ENCODE measurements around the gene HYAL3.

HYAL3 gene

DNA sequence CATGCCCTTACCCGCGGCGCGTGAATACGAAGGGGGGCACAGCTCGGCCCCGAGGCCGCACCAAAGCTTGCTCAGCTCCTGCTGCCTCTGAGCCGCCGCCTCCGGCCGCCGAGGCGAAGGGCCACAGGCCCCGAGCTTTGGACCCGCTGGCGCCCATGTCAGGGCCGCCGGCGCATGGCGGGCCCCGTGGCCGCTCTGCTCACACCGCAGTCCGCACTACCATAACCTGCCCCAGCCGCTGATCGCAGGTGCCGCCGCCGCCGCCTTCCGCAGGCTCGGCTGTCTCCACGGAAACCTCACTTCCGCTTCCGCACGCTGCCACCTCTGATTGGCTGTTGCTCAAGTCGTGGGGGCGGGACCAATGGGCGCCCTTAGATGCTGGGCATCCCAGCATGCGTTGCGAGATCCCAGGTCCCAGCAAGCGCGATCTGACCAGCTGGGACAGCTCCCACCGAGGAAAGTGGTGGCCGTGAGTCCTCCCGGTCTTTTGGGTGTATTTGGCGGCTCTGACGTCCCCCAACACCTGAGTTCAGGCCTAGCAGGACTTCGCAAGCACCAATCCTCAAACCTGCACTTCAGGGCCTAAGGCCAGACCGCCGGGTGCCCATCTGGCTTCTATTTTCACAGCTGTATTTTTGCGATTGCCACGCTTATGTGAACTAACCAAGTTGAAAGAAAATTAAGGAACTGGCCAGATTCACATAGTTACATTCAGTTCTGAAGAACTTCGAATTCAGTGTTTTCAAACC is 28.9 kb upstream of the HYAL3 start, which contains the start of gene TUSC2:
TUSC2 (minus strand) TSS at position 281 of the 749 bp plus-strand sequence; CDS start at position 157, 124 bp downstream.
- DNase-seq: peak; percentile 42

DNA sequence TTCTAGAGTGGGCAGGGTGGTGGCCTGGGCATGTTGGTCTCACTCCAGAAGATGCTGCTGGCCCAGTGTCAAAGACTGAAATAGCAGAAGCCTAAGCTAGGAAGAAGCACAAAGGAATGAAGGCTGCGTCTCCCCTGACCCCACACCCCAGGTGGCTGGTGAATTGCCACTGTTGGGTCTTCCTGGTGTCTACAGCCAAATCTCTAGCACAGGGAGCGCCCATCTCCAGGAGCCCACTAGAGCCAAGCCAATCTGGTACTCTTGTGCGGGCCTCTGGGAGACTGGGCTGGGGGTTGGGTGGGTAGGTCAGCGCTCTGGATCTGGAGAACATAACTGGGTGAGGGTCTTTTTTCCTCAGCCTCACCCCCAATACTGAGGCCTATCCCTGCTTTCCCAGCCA is 27.9 kb upstream of the HYAL3 start:
- DNase-seq: no peak

DNA sequence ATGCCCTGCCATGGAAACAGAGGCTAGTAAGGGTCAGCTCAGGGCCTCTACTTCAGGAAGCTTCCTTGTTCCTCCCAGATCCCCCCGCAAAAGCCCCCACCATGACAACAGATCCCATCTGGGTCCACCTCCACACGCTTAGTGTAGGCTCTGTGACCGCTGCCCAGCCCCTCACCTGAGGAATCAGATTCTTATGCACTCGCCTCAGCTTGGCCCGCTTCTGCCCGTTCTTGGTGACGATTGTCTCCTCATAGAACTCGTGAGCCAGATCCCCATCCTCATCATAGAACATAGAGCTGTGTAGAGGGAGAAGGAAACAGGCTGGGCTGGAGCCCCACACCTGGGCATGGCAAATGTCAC is 27.0 kb upstream of the HYAL3 start:
- no peak for DNase-seq

DNA sequence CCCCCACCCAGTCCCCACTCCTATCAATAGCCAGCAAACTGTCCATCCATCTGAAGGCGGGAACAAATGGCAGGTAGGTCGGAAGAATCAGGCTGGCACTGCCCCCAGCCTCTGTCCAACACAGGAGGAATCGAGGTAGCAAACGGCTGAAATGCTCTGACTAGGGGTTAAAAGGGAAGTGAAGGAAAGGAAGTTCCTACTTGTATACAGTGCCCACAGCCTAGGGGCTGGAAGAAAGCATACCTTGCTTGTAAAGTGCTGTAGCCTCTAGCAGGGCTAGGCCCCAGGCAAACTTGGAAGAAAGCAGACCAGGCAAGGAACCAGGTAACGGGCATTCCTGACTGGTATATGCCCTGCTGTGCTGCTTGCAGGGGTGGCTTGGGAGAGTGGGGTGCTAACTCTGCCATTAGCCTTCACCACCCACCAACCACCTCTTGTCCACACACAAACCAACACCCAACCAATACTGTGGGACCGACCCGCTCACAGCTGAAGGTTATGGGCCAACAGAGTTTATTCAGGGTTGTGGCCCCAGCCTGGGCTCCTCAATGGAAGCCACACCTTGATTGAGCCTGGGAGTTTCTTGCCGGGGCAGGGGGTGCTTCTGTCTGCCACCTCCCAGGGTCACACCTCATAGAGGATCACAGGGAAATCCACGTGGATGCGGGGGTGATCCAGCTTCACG is 26.4 kb upstream of the HYAL3 start:
- DNase-seq: no peak

DNA sequence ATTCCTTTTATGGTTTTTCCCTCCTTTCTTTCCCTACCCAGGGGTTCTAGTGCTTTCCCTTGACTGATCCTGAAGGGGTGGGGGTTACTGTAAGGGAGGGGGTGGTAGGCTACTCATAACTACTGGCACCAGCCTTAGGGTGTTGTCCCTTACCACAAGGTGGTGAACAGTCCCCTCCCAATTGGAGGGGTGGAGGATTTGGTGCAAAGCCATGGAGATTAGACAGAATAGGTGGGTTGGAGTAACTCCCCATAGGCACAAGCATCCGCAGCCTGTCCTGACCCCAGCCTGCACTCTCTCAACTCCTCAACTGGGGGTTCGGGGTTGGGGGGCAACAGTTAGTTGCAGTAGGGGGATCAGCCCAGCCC is 25.9 kb upstream of the HYAL3 start:
- no peak for DNase-seq

DNA sequence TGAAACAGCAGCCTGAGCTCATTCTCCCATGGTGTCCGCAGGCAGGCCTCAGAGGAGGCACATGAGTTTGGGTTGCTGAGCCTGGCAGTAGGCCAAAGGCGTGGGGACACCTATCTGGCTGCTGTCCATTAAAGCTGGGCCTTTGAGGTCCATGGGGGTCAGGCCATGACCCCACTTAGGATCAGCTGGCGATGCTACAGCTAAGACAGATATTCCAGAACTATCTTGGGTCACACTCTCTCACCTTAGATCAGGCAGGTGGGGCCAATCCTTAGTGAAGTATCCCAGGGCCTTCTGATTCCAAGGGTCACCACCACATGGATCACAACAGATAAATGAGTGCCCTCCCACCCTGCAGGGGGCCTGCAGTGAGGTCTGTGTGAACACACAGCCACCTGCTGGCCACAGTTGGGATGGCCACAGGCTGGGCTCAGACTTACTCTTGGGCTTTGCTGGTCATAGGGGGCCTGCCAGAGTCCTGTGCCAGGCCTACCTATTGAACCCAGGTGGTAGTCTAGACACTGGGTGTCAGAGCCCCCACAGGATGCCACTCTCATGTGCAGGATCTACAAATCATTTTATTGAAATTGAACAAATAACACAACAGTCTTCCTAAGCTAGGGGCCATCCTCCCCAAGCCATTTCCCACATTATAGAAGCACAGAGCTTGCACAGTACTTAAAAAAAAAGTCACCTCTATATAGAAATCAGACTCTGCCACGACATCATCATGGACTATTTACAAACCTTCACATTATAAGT is 25.3 kb upstream of the HYAL3 start:
- DNase-seq: no peak

GRCh38 chr3:50323614-50324199 is 24.5 kb upstream of the HYAL3 start:
- no peak for DNase-seq

- no peak for DNase-seq
These were observed 23.9 kb upstream of the HYAL3 start for GRCh38 chr3:50323092-50323600.

DNA sequence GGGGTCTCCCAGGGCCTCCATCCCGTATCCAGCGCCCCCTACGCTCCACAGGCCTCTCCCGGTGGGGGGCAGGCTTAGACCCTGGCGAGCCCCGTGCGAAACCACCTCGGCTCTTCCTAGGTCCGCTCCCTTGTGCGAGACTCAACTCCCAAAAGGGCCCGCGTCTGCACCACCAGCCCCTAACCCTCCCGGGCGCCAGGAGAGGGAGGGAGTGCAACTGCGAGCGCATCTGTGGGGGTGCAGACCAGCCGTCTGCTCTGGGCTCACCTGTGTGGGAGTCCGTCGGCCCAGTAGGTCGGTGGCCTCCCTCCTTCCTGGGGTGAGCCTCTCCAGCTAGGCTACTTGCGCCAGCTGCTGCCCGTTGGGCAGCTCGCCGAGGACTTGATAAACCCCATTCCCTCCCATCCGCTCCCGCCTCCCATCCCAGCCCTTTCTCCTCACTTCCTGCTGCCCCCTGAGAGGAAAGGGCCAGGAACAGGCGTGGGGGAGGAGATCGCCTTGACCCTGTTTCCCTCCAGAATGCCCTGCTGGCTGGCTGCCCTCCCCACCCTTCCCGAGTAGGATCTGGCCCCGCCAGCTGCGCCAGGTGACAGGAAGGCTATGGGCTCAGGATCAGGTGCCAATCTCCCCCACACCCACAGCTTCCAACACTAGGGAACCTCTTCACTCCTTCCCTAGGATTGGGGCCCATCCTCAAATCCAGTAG is 23.3 kb upstream of the HYAL3 start, which contains the start of gene HYAL2:
HYAL2 (minus strand) TSS at position 360 of the 706 bp plus-strand sequence. CDS start 2,256 bp downstream, outside the sequence.
- DNase-seq: no peak

DNA sequence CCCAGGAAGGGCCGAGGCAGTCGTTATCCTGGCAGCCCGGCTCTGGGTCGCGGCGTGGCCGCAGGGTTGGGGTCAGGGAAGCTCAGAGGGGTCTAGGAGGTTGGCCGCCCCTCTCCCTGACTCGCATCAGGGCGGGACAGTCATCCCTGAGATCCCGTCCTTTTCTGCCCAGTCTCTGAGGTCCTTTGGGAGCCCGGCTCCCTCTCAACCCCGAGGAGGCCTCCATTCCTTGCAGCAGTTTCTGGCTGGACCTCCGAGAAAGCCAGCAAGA is 22.8 kb upstream of the HYAL3 start:
- no peak for DNase-seq

- peak; percentile 34 for DNase-seq
These were observed 22.3 kb upstream of the HYAL3 start for GRCh38 chr3:50321336-50322114.

DNA sequence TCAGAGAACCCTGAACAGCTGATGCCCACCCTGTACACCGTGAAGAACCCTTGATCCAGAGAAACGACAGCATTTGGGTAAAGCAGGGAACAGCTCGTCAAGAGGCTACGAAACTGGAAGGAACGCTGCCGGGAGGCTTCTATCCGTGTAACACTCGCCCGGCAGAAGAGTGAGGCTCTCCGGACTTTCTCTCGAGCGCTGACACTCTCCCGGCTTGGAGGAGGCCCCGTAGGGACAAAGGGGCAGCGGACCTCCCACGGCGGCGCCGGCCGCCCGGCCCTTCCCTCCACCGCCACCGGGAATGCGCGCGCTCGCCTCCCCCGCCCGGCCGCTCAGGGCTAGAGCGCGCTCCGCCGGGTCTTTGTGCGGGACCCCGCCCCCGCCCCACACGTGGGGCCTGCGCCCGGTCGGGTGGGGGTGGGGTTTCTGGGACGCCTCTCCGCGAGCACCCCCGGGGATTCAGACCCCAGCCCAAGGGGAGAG is 21.7 kb upstream of the HYAL3 start:
- no peak for DNase-seq

DNA sequence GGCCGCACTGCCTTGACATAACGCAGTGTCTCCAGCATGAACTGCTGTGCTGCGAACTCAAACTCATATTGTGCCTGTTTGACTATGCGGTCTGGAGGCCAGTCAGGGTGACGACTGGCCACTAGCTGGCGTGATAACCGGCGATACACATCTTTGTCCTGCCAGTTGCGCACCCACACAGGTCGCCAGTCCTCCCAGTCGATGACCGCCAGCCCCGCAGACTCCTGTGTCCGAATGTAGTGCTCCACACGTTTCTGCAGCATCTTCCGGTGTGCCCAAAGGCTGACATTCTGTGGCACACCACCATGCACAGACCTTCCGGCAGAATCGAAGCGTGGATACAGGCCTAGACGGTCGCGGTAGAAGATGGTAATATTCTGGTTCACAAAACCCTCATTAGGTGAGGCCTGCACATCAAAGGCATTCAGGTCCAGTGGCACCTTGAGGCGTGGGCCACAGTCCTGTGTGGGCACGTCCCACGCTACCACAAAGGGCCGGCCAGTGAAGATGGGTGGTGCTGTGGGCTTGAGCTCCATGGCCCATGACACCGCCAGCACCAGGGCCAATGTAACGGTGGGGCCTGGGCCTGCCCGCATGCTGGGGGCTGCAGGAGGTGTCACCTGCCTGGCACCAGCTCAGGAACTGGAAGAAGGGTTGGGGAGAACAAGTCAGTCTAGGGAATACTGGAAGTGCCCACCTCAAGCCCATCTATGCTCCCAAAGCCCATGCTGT is 20.9 kb upstream of the HYAL3 start:
- no peak for DNase-seq

DNA sequence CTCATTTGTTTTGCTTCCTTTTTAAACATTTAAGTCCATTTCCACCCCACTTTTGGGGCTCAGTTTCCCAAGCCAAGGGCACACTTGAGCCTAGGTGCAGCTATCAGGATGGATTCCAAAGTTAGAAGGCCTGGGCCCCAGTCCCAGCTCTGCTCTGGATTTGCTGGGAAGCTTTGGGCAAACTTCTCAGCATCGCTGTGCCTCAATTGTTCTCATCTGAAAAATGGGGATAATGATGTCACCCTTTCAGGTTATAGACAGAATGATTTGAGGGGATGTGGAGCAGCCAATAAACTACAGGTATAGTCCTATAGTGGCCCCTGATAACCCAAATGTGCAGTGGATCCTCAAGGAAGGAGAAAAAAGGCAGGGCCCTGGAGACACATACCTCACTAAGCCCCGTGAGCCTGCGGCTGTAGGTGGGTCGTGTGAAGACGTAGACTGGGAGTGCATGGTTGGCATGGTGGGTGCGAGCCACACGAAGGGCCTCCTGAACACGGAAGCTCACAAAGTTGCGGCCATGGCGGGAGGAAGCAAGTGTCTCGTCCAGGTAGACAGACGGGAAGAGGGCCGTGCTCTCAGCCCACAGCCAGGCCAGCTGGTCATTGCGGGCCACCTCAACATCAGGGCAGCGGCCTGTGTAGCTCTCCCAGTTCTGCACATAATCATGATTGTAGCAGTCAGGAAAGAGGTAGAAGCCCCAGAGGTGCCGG is 20.1 kb upstream of the HYAL3 start:
- no peak for DNase-seq

- no peak for DNase-seq
These were observed 19.4 kb upstream of the HYAL3 start for GRCh38 chr3:50318615-50319014.

DNA sequence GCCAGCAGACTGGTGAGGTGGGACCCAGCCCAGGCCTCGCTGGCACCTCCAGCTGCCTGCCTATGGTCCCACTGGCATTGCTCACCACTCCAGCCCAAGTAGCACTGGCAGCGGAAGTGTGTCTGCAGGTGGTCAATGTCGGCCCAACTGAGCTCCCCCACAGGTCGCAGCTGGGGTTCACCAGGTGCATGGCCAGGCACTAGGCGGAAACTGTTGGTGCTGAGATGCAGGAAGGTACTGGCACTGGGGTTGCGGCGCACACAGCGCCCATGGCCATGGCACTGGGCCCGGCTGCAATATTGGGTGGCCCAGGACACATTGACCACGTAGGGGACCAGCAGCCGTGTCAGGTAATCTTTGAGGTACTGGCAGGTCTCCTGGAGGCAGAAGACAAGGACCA is 19.0 kb upstream of the HYAL3 start:
- DNase-seq: no peak

GRCh38 chr3:50317300-50317699 is 18.1 kb upstream of the HYAL3 start:
- no peak for DNase-seq

DNA sequence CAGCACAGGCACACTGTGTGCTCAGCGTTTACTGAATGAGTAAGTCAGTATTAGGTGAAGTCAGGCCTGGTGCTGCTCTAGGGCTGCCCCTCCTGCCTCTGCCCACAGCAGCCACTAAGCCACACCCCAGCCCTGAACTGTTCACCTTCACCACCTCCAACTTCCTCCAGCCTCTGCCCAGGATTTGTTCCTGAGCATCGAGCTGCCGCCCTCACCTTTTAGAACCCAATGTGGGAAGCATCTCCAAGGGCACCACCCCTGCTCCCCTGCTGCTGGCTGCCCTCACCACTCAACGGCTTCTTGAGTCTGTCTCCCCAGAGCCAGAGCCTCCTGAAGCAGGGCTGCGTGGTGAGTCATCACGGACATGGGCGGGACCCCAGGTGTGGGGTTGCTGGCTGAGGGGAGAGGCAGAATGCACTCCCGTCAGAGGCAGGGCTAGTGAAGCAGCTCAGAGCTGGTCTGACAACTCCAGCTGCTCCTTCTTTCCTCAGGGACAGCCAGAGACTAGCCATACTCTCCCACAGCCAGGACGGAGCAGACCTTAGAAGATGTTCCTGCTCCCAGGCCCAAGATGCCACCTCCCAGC is 17.5 kb upstream of the HYAL3 start:
- no peak for DNase-seq

DNA sequence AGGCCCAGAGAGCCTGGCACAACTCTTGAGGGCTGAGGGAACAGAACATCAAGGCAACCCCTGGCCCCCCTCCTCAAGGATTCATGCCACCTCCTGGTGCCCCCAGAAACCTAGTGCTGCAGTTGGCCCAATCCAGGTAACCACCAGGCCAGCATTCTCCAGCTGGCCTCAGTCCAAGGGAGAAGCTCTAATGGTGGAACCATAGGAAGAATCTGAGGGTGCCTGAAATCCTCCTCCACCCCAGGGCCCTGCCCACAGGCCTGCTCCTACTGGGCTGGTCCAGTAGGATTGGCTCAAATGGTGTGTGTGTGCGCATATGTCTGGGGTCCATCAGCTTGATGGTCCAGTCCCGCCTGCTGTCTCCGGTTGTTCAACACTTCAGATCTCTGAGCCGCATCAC is 15.6 kb upstream of the HYAL3 start:
- no peak for DNase-seq

DNA sequence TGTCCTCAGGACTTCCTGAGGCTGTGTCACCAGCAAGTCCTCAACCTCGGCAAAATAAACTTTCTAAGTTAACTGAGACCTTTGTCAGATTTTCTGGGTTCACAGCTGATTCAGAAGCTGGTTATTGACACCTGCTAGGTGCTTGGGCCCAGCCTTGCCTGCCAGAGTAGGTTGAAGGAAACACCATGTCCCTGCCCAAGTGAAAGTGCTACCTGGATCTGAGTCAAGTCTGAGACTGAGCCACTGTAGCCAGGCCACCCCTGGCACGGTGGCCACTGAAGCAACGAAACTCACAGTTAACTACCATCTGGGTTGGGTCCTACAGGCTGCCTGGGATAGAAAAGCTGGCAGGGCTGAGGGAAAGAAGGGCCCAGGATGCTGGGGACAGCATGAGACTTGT is 15.1 kb upstream of the HYAL3 start:
- no peak for DNase-seq

All from NCI-H187 treated with DMSO at 0.1 percent for 48 hours (cell line).